Stromal cell of bone marrow (primary cell): ENCODE results near the gene NKX3-2.

Source experiments
- DNase-seq: peaks from one replicate; pipeline ENCODE4 v3.0.0-alpha.2; 2012; ENCODE audit warnings: low read depth

Gene NKX3-2

GRCh38 chr4:13498469-13498868, 45.8 kb downstream of the NKX3-2 start:
- no peak for DNase-seq

DNA sequence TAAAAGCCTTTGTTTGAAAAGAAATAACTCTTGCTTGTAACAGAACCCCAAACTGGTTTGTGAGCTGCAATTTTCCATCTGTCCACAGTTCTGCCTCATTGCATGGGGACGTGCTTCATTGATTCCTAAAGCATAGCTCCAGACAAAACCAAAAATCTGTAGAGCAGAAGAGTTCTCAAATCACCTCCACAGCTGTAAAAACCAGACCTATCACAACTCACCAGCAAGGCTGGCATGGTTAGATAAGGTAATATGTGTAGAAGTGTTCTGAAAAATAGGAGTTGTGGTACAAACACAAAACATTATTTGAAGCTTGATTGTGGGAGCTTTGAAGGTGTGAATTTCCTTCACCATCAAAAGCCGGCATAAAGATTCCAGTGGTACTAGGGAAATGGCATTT, 47.7 kb downstream of the NKX3-2 start:
- no peak for DNase-seq

DNA sequence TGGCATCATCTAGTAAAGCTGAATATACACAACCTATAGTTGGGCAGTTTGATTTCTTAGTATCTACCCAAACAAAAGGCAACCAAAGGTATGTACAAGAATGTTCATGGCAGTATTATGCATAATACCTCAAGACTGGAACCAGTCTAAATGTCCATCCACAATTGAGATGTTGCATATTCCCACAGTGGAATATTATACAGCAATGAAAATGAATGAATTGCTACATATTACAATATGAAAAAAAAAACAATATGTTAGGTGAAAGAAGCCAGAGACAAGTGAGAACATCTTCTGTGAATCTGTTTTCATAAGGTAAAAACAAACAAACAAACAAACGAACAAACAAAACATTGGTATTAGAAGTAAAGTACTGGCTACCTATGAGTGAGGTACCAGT, 48.6 kb downstream of the NKX3-2 start:
- DNase-seq, result no peak

DNA sequence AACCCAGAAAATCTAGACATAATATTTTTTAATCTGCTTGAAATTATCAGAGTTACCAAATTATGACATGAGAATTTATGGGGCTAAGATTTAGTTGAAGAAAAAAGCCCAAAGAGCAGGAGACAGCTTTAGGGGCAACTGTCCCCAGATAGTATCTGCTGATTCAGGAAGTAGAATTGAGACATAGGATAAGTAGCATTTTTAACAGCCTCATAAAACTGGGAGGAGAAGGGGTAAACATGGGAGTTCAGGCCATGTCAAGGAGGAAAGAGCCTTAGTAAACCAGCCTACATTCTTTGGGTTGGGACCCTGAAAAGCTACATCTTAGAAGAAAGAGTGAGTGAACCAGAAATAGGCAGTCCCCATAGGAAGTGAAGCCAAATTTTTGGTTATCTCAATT, 50.5 kb downstream of the NKX3-2 start:
- no peak for DNase-seq

DNA sequence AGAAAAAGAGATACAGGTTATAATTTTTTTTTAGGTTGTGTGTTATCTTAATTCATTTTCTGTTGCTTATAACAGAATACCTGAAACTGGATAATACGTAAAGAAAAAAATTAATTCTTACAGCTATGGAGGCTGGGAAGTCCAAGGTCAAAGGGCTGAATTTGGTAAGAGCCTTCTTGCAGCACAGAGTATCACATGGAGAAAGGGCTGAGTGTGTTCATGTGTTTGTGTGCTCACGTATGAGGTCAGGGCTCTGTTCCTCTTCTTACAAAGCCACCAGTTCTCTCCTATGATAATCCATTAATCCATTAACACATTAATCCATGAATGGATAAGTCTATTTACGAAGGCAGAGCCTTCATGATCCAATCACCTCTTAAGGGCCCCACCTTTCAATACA, 51.6 kb downstream of the NKX3-2 start:
- DNase-seq, result no peak
